Right lobe of liver (tissue), 4 donors: ENCODE measurements around the gene LHB.
"Not testable (repeated sequence)": the region's sequence is repeated elsewhere in the genome, so short reads cannot be mapped to it uniquely, and the experiment has no call there.

Source experiments
- CTCF ChIP-seq, 4 donors: fragments of 200-600 bp in 3 of 4; fragments of 450-650 bp in 1 of 4; IDR thresholded peaks; one replicate each; pipeline versions ENCODE4 v1.5.1 to v1.8.0; 2016 to 2022; ENCODE audit warnings: antibody characterized with exemption in 4 of 4, mild to moderate bottlenecking in 2 of 4
- POLR2A ChIP-seq: fragments of 450-650 bp; IDR thresholded peaks from one replicate; pipeline ENCODE4 v1.6.1; 2017; ENCODE audit warnings: antibody characterized with exemption, mild to moderate bottlenecking
- donor health status: DM: no; HTN: no; CAD: no.
- donor health status: DM: no; HTN: no; CAD: no.
- donor health status: DM: no; HTN: yes; CAD: no.

- not testable (repeated sequence) for TF ChIP-seq POLR2A; CTCF (IDR thresholded peaks at IDR 0.05)
Measured at GRCh38 chr19:49042666-49043065, 25.8 kb upstream of the LHB start.
